ENCODE data around the gene UBASH3B.

UBASH3B gene

DNA sequence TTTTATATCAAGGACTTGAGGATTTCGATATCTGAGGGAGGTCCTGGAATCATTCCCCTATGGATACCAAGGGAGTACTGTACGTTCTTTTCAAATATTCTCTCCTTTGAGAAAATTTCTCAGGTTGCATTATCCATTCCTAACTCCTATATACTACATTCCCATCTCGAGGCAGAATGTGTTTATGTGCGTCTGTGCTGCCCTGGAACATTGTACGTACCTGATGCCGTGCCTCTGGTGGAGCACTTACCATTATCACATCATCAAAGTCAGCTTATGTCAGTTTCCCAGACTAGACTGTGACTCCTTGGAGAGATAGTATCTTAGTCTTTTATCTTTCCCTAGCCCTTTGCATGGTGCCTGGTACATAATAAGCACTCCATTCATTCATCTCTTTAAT is 21.7 kb downstream of the UBASH3B start:
- in situ Hi-C loops (cut with MboI; ENCODE audit: low sequenced_read_pairs), result no loop called here

GRCh38 chr11:122678406-122678805 is 22.9 kb downstream of the UBASH3B start:
- in situ Hi-C loops (cut with MboI; ENCODE audit: low sequenced_read_pairs), result no loop called here

- in situ Hi-C loops (cut with MboI; ENCODE audit: low sequenced_read_pairs), result no loop called here
Measured at GRCh38 chr11:122679466-122679865, 23.9 kb downstream of the UBASH3B start.

DNA sequence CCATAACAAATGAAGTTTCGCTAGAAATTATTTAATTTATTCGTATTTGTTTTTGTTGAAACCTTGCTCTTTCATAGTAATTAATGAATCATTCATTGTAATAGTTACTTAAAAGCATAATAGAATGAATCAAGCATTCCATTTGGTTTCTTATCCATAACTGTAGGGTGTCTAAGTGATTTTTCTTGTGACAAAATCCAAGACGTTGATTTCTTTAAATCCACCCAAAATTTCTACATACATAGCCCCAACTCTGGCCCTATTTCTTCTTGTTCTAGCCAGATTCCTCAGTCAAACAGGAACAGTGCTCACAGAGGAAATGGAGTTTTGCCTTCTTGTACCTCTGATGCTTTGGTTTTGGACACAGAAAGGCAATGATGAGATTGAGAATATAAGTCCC is 25.5 kb downstream of the UBASH3B start:
- in situ Hi-C loops (cut with MboI; ENCODE audit: low sequenced_read_pairs), result no loop called here

- in situ Hi-C loops (cut with MboI; ENCODE audit: low sequenced_read_pairs), result no loop called here
Measured at GRCh38 chr11:122681735-122682134, 26.2 kb downstream of the UBASH3B start.

- in situ Hi-C loops (cut with MboI; ENCODE audit: low sequenced_read_pairs), result no loop called here
Measured at GRCh38 chr11:122682464-122682863, 26.9 kb downstream of the UBASH3B start.

- in situ Hi-C loops (cut with MboI; ENCODE audit: low sequenced_read_pairs), result no loop called here
Measured at GRCh38 chr11:122685041-122685440, 29.5 kb downstream of the UBASH3B start.

GRCh38 chr11:122686111-122686510 is 30.6 kb downstream of the UBASH3B start:
- in situ Hi-C loops (cut with MboI; ENCODE audit: low sequenced_read_pairs), result no loop called here

- in situ Hi-C loops (cut with MboI; ENCODE audit: low sequenced_read_pairs), result no loop called here
Measured at GRCh38 chr11:122690384-122690783, 34.9 kb downstream of the UBASH3B start.

DNA sequence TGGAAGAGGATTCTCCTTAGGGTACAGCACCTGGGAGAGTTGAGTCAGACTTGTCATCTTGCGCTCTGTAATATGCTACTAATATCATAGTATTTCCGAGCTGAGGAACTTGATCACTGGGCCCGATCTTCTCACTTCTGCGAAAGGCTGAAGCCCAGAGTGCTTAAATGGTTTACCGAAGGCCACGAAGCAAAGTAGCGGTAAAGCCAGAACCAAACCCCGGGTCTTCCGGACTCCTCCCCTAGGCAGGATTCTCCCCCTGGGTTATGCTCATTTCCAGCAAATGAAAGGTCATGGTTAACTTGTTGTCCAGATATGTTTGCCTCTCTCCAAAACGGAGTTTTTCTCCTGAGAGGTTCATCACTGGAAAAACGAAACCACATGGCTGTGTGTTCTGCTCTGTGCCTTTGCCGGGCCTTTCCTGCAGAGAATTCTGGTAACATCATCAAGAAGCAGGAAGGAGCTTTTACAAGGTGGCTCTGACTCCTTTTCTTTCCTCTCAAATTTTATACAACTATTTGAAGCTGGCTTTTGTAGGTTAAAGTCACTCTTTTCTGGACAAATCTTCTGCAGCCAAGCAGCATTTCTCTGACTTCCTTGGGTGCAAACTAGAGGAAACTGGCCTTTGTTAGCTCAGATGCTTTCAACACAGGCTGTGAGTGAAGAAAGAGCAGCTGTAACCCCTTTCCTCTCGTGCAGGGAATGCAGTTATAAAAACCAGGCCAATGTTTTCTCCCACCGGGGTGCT is 35.5 kb downstream of the UBASH3B start:
- in situ Hi-C loops (cut with MboI; ENCODE audit: low sequenced_read_pairs), result no loop called here

- in situ Hi-C loops (cut with MboI; ENCODE audit: low sequenced_read_pairs), result no loop called here
Measured at GRCh38 chr11:122691549-122692150, 36.1 kb downstream of the UBASH3B start.

- in situ Hi-C loops (cut with MboI; ENCODE audit: low sequenced_read_pairs), result no loop called here
Measured at GRCh38 chr11:122692444-122692843, 36.9 kb downstream of the UBASH3B start.

- in situ Hi-C loops (cut with MboI; ENCODE audit: low sequenced_read_pairs), result no loop called here
Measured at GRCh38 chr11:122695076-122695615, 39.6 kb downstream of the UBASH3B start.

DNA sequence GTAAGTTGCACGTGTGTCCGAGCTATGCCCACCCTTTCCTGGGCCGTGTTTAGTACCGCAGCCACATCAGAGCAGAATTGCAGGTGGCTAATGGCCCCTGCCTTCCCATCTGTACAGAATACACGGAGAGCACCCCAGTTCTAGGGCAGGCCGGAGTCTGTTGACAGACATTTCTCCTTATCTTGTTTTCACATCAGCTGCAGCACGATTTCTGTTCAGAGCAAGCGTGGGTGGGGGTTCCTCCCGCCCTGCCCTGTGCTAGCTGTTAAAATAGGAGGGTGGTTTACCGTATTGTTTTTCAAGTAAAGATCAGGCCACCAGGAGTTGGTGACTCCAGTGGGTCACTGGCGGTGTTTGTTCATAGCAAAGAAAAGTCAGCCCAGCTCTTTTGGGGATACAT is 41.1 kb downstream of the UBASH3B start:
- in situ Hi-C loops (cut with MboI; ENCODE audit: low sequenced_read_pairs), result no loop called here

DNA sequence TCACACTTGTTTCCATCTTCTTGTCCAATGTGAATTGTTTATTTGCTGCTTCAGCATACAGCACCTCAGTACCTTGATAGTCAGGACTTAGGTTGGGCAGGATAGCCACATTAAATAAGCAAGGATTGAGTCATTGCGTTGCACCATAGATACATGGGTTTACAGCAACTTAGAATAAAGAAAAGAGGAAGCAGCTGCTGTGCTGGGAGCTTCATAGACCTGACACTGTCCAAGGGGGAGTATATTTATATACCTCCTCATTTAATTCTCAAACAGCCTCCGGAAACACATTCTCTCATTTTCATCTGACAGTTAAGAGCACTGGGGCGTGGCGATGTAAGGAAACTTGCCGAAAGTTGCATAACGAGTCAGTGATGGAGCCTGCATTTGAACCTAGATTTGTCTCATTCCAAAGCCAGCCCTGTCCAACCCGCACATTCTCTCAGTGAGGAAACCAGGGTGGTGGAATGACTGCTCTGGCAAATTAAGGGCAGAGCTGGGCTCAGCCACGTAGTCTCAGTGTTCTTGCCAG is 42.2 kb downstream of the UBASH3B start:
- in situ Hi-C loops (cut with MboI; ENCODE audit: low sequenced_read_pairs), result no loop called here

- in situ Hi-C loops (cut with MboI; ENCODE audit: low sequenced_read_pairs), result no loop called here
Measured at GRCh38 chr11:122698392-122698791, 42.9 kb downstream of the UBASH3B start.

DNA sequence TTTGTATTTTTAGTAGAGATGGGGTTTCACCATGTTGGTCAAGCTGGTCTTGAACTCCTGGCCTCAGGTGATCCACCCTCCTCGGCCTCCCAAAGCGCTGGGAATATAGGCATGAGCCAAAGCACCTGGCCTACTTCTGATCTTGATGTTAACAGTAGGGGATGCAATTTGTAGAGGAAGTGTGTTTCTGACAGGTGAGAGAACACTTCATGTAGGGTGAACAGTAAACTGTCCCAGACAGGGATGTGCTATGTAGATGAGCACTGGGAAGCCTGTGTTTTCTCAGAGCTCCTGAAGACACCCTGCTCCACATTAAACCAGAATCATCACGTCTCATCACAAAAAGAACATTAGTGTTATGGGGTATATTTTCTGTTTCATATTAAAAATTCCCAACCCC is 45.1 kb downstream of the UBASH3B start:
- in situ Hi-C loops (cut with MboI; ENCODE audit: low sequenced_read_pairs), result no loop called here

- in situ Hi-C loops (cut with MboI; ENCODE audit: low sequenced_read_pairs), result no loop called here
Measured at GRCh38 chr11:122701143-122701542, 45.6 kb downstream of the UBASH3B start.

DNA sequence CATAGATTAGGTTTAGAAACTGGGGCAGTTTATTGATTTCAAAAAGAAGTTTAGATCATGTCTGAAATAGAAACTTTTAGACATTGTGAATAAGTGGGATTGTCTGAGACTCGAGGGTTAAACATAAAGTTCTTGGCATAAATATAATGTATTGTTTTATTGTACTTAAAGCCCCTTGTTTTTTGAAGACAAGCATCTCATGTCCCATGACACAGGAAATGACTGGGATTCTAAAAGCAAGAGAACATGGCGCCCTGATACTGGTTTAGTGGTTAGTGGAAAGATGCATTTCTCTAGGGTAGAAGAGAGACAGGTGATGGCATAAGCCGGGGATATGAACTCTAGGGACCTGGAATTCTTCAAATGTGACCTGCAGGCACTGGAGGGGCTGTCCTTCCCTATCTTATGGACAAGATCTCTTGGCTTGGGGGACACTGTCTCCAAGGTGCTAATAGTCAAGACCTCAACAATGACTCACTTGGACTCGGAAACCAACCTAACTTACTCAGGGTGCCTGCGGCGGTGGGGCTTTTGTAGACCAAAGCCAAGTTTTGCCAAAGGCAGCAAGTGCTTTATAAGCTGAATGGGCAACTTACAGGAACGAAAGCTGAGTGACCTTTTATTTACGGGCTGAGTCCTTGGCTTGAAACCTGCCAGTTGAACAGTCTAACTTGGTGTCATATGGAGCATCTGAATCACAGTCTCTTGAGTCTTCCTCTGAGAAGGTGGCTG is 48.2 kb downstream of the UBASH3B start:
- in situ Hi-C loops (cut with MboI; ENCODE audit: low sequenced_read_pairs), result no loop called here

DNA sequence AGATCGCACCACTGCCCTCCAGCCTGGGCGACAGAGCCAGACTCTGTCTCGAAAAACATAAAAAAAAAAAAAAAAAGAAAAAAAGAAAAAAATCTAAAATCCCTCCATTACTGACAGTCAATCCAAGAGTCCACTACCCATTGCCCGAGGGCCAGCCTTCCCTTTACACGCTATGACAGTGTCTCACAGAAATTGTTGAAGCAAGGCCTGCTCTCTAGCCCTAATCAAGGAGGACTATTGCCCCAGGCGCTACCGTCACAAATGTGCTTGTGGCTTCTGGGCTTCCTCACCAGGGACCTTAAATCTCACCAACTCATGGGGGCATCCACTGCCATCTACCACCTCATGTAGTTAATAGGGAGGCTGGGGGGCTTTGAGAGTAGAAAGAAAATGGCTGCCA is 49.9 kb downstream of the UBASH3B start:
- in situ Hi-C loops (cut with MboI; ENCODE audit: low sequenced_read_pairs), result no loop called here

DNA sequence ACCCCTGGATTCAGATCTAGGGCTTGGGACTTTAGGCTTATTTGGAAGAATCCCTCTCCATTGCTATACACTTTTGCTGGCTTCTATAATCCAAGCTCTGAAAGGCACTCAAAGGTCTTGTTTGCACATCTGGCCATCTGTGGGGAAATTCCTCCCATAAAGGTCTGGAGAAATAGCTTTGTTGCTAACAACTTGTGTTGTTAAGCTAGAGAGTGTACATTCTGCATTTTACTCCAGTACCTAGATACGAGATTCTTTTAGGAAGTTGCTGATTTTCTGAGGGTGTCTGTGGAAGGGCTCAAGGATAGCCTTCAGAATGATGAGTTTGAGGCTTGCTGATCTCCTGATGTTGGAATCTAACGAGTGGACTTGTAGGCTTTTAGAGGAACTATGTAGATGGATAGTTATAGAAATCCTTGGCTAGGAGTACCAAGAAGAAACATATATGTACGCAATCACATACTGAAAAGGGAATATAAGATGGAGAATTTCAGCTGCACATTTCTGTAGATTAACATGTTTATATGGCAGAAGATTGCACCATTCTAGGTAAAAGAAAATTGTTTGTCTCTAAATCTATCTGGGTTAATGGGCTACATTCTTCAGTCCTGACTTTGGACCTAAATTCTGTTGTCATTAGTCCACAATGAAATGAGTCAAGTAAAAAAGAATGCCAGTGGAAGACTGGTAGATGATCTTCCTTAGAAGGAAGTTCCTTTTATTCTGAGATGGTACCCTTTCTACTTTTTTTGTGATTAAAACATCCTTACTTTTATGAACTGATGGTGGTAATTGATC is 51.0 kb downstream of the UBASH3B start:
- in situ Hi-C loops (cut with MboI; ENCODE audit: low sequenced_read_pairs), result no loop called here

Data from hTERT RPE-1 (cell line).